Sciatic nerve (tissue), 2 donors: Measurements from ENCODE around the gene CST11. TPM values are rescaled to one million over a fixed set of nuclear protein-coding genes. Genes with fewer than 3 reads are reported as not detected.

Experiments used
- ATAC-seq: fragments of 200-7000 bp; cut with Tn5 transposase; one replicate; pipeline ENCODE4 v1.9.1; 2020; ENCODE audit warnings: mild to moderate bottlenecking, moderate library complexity
- DNase-seq: peaks from one replicate; pipeline ENCODE4 v3.0.0-alpha.2; 2020; ENCODE audit warnings: low spot score
- intact Hi-C: fragments of 100-400 bp; cut with DNase I; formaldehyde crosslinking; loops from one replicate; pipeline ENCODE4 v1.14.2; 2022
- total RNA-seq: library from RNA; stranded (reverse); fragmentation: NEBNext Ultra II Directional; extraction: Animal tissue kit (Norgen Biotek cat#: 25700); gene quantifications from one replicate; pipeline ENCODE4 v1.2.1, GENCODE V29; 2021
- donor health status: DM: no; HTN: no; CAD: no.
- donor health status: DM: no; HTN: no; CAD: no.

CST11 gene
- total RNA-seq, 1 donor from 2014 or later = not detected

- intact Hi-C loops = no loop called here
- ATAC-seq (no peak), DNase-seq (no peak)
Measured at GRCh38 chr20:23434521-23435313, 18.0 kb downstream of the CST11 start.

- no peak for ATAC-seq
- no peak for DNase-seq
- intact Hi-C loops = no loop called here
Measured at GRCh38 chr20:23433628-23434027, 19.0 kb downstream of the CST11 start.

DNA sequence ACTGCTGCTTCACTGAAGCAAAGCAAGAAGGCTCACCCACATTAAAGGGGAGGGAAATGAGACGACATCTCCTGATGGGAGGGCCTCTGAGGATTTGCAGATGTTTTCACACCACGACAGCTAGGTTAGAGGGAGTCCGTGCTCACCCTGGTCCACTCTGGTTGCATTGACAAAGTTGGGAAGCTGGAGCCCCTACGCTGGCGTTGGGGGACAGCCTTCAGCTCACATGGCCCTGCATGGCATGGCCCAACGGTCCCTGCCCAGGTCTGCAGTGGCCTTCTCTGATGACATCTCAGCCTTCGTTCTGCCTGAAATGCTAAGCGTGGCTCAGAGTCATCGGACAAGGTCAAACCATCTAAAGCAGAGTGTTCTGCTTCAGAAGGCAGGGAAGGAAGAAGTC is 27.5 kb downstream of the CST11 start:
- intact Hi-C loops = no loop called here
- ATAC-seq (no peak), DNase-seq (no peak)

- ATAC-seq = peak; percentile 99
- DNase-seq = peak; percentile 96
- intact Hi-C loops = no loop called here
Measured at GRCh38 chr20:23420943-23421931, 31.4 kb downstream of the CST11 start, which contains the start of gene NAPB. Gene NAPB, minus strand, starts transcription at chr20:23421488. Its CDS starts 86 bp downstream, at chr20:23421402.

DNA sequence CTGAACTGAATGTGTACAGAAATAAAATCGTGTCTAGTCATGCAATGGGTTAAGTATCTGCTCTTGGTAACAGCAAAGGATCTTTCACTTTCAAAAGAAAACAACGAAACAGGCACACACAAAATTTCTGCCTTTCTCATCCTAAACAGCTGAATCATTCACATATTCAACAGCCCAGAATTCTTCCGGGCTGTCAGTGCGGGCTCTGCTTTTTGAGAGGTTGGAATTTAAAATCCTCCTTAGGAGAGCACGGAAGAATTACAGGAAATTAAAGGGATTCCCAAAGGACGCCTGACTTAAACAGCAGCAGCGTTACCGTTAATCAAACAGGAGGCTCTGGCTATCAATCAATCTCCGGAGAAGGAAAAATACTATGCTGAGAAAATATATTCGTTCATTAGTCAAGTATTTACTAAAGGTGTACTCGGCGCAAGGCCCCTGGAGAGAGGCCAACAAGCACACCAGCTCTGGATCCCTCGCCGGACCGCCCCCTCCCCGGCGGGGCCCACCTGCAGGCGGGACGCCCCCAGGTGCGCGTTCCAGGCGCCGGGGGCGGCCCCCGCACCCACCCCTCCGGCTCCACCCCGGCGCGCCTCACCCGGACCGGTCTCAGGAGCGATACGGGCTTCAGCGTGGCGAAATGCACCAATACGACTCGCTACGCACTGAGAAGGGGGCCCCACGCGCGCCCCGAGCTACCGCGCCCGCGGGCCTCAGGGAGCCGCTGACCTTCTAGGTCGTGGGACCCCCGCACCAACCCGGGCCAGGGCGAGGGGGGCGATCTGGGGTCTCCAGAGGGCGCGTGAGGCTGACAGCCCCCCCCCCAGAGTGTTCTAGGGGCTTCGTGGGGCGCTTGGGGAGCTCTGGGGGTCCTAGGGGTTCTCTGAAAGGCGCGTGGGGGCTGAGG is 32.4 kb downstream of the CST11 start:
- DNase-seq = peak; percentile 63
- peak; percentile 52 for ATAC-seq
- intact Hi-C loops = no loop called here

GRCh38 chr20:23419657-23419994 is 33.0 kb downstream of the CST11 start:
- DNase-seq = no peak
- intact Hi-C loops = no loop called here
- ATAC-seq = no peak

- intact Hi-C loops = no loop called here
- no peak for DNase-seq
Measured at GRCh38 chr20:23417861-23418260, 34.8 kb downstream of the CST11 start.

GRCh38 chr20:23415959-23416583 is 36.6 kb downstream of the CST11 start:
- DNase-seq = no peak
- no peak for ATAC-seq
- intact Hi-C loops = no loop called here

More at GRCh38 chr20:23417861-23418260, 34.8 kb downstream of the CST11 start:
- no peak for ATAC-seq

GRCh38 chr20:23415555-23415954 is 37.1 kb downstream of the CST11 start:
- ATAC-seq (no peak), DNase-seq (no peak)
- intact Hi-C loops = no loop called here

DNA sequence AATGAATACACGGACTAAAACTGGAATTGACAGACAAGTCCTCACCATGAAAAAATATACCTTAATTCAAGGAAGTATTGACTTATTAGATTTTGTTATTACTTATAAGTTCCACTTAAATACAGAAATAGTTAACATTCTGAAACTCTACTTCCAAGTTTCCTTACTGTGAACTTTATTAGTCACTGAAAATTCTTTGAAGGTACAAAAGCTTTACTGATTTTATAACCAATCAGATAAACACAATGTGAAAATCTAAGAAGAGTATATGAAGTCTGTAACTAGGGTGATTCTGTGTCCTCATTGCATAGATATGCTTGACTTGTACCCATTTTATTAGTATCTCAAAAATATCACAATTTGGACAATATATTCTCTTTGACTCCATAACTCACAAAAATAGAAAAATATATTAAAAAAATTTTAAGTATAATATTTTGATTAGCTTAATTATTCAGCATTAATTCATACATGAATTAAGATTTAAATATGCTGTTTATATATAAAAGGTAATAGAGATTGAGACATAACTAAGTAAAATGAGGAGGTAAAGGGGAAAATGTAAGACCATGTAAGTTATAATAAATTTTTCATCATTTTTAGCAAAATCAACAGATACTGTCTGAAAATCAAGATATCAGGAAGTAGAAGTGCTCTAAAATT is 38.0 kb downstream of the CST11 start:
- ATAC-seq (no peak), DNase-seq (no peak)
- intact Hi-C loops = no loop called here

DNA sequence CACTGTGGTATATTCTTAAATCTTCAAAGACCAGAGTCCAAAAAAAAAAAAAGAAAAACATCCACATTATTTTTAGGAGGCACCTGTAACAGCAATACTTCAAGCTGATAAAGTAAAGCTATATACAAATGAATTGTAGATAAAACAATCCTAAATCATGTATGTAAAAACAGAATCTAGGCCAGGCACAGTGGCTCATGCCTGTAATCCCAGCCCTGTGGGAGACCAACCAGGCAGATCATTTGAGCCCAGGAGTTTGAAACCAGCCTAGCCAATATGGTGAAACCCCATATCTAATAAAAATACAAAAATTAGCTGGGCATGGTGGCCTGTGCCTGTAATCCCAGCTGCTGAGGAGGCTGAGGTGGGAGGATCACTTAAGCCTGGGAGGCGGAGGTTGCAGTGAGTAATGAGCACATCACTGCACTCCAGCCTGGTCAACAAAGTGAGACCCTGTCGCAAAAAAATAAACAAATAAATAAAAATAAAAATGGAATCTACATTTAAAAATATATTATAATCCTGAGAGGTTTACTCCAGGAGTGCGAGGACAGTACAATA is 38.7 kb downstream of the CST11 start:
- intact Hi-C loops = no loop called here
- no peak for DNase-seq
- ATAC-seq = no peak

- intact Hi-C loops = no loop called here
- peak; percentile 28 for ATAC-seq
- no peak for DNase-seq
Measured at GRCh38 chr20:23412026-23412425, 40.6 kb downstream of the CST11 start.

DNA sequence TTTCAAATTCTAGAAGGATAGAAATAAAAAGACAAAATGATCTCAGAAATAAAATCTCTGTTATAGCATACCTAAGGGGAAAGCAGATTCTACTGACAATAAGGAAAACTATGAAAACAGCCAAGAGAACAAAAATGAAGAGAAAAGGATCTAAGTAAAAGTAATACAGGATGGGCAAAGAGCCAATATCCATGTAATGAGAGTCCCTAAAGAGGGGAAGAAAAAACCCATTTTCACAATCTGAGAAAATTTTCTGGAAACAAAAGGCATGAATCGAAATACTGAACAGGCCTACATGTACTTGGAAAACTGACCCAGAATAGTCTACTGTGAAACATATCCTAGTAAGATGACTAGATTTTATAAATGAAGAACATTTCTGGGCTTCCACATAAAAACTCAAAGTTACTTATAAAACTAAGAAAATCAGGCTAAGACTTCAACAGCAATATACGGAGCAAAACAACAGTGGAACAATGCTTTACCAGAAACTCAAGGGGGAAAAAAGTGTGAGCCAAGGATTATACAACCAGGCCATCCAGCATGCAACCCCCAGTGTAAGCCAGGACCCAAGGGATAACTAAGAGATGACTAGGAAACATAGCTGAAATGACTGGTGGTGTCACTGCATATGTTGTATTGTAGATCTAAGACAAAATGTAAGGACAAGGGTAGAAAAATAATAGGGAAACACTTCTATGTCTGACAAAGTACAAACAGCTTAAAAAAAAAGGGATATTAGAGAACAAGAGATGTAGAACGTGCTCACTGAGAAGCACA is 41.6 kb downstream of the CST11 start:
- DNase-seq = no peak

GRCh38 chr20:23409800-23410199 is 42.9 kb downstream of the CST11 start:
- ATAC-seq = no peak
- intact Hi-C loops = no loop called here
- no peak for DNase-seq

More for the DNA sequence above, 41.6 kb downstream of the CST11 start:
- intact Hi-C loops = no loop called here
- ATAC-seq = no peak

DNA sequence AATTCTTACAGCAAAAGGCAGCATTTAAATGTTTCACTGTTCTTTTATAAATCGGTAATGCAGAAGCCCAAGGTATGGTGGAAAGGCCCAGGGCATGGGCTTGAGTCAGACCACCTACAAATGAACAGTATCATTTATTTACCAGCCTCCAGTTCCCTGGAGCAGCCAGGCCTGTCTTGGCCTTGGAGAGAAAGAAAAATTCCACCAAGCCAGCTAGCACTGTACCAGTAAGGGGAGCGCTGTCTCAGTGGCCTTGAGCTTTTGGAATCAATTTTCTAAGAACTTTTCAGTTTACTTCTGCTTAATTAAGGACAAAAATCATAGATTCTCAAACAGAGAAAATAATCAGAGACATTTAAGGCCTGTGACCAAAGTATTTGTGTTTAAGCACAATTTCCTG is 43.7 kb downstream of the CST11 start:
- ATAC-seq (no peak), DNase-seq (no peak)
- intact Hi-C loops = no loop called here

DNA sequence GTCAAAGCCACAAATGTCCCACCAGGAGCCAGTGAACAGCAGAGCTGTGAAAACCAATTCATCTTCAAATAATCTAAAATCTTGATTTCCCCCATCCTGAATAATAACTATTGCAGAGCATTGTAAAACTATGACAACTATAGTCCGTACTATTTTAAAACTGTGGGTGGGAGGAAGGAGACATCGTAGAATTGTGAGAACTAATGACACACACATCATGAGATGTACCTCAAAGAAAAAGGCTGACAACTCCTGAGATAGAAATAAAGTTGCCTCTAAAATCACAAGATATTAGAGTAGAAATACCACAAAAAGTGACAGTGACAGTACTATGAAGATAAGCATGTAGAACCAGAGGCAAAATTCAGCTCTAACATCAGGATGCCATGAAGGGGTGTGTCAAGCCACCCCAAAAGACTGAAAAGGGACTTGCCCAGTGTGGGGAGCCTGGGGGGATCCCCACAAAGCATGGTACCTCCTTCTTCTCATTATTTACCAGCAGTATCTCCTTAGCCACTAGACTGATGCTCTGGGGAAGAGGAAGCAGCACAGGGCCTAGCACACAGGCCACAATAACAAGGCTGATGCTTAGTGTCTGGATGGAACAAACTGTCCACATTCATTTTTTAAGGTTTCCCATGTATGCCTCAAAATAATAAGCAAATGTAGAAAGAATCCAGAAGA is 44.8 kb downstream of the CST11 start:
- intact Hi-C loops = no loop called here
- DNase-seq (no peak), ATAC-seq (no peak)
